HG02852 (cell line): ENCODE measurements around the gene RIT2.
"Not testable (repeated sequence)": the region's sequence is repeated elsewhere in the genome, so short reads cannot be mapped to it uniquely, and the experiment has no call there.

Source experiments
- ATAC-seq: cut with Tn5 transposase; IDR thresholded peaks from one replicate; pipeline ENCODE4 v1.9.1; 2021; ENCODE audit warnings: mild to moderate bottlenecking, moderate library complexity; ENCODE audit not compliant: unreplicated experiment

RIT2 gene

GRCh38 chr18:42854558-42854957, 260.9 kb downstream of the RIT2 start:
- no peak for ATAC-seq

- no peak for ATAC-seq
These were observed 265.1 kb downstream of the RIT2 start for GRCh38 chr18:42850174-42851083.

GRCh38 chr18:42839408-42839807, 276.1 kb downstream of the RIT2 start:
- no peak for ATAC-seq

- no peak for ATAC-seq
These were observed 276.8 kb downstream of the RIT2 start for GRCh38 chr18:42838546-42839145.

GRCh38 chr18:42830936-42831335, 284.5 kb downstream of the RIT2 start:
- no peak for ATAC-seq

GRCh38 chr18:42828881-42829280, 286.6 kb downstream of the RIT2 start:
- no peak for ATAC-seq

GRCh38 chr18:42824178-42824577, 291.3 kb downstream of the RIT2 start:
- ATAC-seq, result no peak

GRCh38 chr18:42822711-42823110, 292.8 kb downstream of the RIT2 start:
- ATAC-seq, result no peak

- ATAC-seq, result no peak
These were observed 294.0 kb downstream of the RIT2 start for GRCh38 chr18:42821492-42821891.

- ATAC-seq, result no peak
These were observed 300.9 kb downstream of the RIT2 start for GRCh38 chr18:42814618-42815017.

- ATAC-seq, result no peak
These were observed 301.3 kb downstream of the RIT2 start for GRCh38 chr18:42814184-42814583.

- no peak for ATAC-seq
These were observed 301.9 kb downstream of the RIT2 start for GRCh38 chr18:42813570-42813969.

- ATAC-seq, result no peak
These were observed 307.6 kb downstream of the RIT2 start for GRCh38 chr18:42807887-42808286.

- ATAC-seq, result no peak
These were observed 313.8 kb downstream of the RIT2 start for GRCh38 chr18:42801706-42802105.

GRCh38 chr18:42798606-42799170, 316.8 kb downstream of the RIT2 start:
- ATAC-seq, result no peak

GRCh38 chr18:42795213-42795789, 320.2 kb downstream of the RIT2 start:
- not testable (repeated sequence) for ATAC-seq

GRCh38 chr18:42792731-42793130, 322.8 kb downstream of the RIT2 start:
- ATAC-seq, result no peak

GRCh38 chr18:42784632-42785031, 330.9 kb downstream of the RIT2 start:
- ATAC-seq, result no peak

GRCh38 chr18:42782929-42783328, 332.6 kb downstream of the RIT2 start:
- no peak for ATAC-seq

GRCh38 chr18:42781298-42781815, 334.1 kb downstream of the RIT2 start:
- ATAC-seq, result no peak

- ATAC-seq, result no peak
These were observed 335.3 kb downstream of the RIT2 start for GRCh38 chr18:42780171-42780570.
